ENCODE data around the gene ARID1B. TPM values are rescaled to one million over a fixed set of nuclear protein-coding genes. Genes with fewer than 3 reads are reported as not detected.

The ARID1B gene
- total and polyA plus RNA-seq, 9 of the 15 experiments (the other 6 are each of a cell fraction or from before 2014, with no cell fraction given), result 12.5 to 50.5 (median 25.8) TPM

- TF ChIP-seq CHD2 (IDR thresholded peaks at IDR 0.05; ENCODE audit: low read depth, low read length) (no peak), NR1H2 (CRISPR knock-in tag; IDR thresholded peaks at IDR 0.05) (no peak), NCOA1 (IDR thresholded peaks at IDR 0.05; ENCODE audit: low read depth) (no peak), BACH1 (tag; IDR thresholded peaks at IDR 0.05) (no peak), PREB (CRISPR knock-in tag; IDR thresholded peaks at IDR 0.05) (no peak), ASH1L (IDR thresholded peaks at IDR 0.05; ENCODE audit: borderline replicate concordance, low read depth, partially characterized antibody) (no peak), CSDE1 (IDR thresholded peaks at IDR 0.05) (no peak), SP1 (CRISPR knock-in tag; IDR thresholded peaks at IDR 0.05) (no peak), ZNF583 (CRISPR knock-in tag; IDR thresholded peaks at IDR 0.05) (no peak), ELK1 (CRISPR knock-in tag; IDR thresholded peaks at IDR 0.05) (no peak), ATF2 (CRISPR knock-in tag; IDR thresholded peaks at IDR 0.05) (no peak), IRF2 (CRISPR knock-in tag; IDR thresholded peaks at IDR 0.05) (no peak), COPS2 (conservative IDR thresholded peaks at IDR 0.05) (no peak), EZH2 (IDR thresholded peaks at IDR 0.05; ENCODE audit: borderline replicate concordance, low read depth, low read length) (no peak), RBM34 (IDR thresholded peaks at IDR 0.05; ENCODE audit: borderline replicate concordance, insufficient read depth, low read length) (no peak), ETS2 (tag; IDR thresholded peaks at IDR 0.05; ENCODE audit: borderline replicate concordance, poor library complexity, severe bottlenecking) (no peak), RAD51 (IDR thresholded peaks at IDR 0.05; ENCODE audit: borderline replicate concordance, low read depth) (no peak), GABPB1 (CRISPR knock-in tag; IDR thresholded peaks at IDR 0.05) (no peak), HIVEP1 (CRISPR knock-in tag; IDR thresholded peaks at IDR 0.05) (no peak), ETS1 (conservative IDR thresholded peaks at IDR 0.05; ENCODE audit: control insufficient read depth, low read depth, low read length) (no peak), ZMIZ1 (IDR thresholded peaks at IDR 0.05; ENCODE audit: low read depth in 2 of 2, low read length in 2 of 2) (no peak)
These were observed 322.9 kb downstream of the ARID1B start (continued) for GRCh38 chr6:157099912-157100593.
